SU-DHL-6 (cell line): ENCODE results near the gene ANXA2.

ENCODE experiments used
- CTCF ChIP-seq: fragments of 200-600 bp; sonication (generic); IDR thresholded peaks from one replicate; pipeline ENCODE4 v1.5.1; 2017; ENCODE audit warnings: antibody characterized with exemption, mild to moderate bottlenecking, low read length, moderate library complexity; ENCODE audit not compliant: insufficient read depth, poor library complexity, severe bottlenecking
- EZH2phosphoT487 ChIP-seq: fragments of 200-600 bp; sonication (generic), shearing (Covaris generic); conservative IDR thresholded peaks from 2 replicates; pipeline ENCODE4 v1.6.1; 2018; ENCODE audit warnings: mild to moderate bottlenecking, antibody characterized with exemption, low read length, moderate library complexity, mixed read lengths

GRCh38 chr15:60426870-60427508, 29.2 kb upstream of the ANXA2 start:
- no peak for TF ChIP-seq CTCF
- TF ChIP-seq EZH2phosphoT487: no peak
